MV-4-11 (cell line): ENCODE measurements around the gene GNLY.
"Not testable (repeated sequence)": the region's sequence is repeated elsewhere in the genome, so short reads cannot be mapped to it uniquely, and the experiment has no call there.

ENCODE experiments used
- DNase-seq: peaks from one replicate; lab custom pipeline; 2025; lab: John Stamatoyannopoulos, UW

The GNLY gene

GRCh38 chr2:85694052-85695025, at the start of gene GNLY:
GNLY (plus strand) TSS chr2:85694358; CDS start chr2:85694419, 61 bp downstream.
- peak; percentile 36 for DNase-seq

GRCh38 chr2:85644909-85645308, 49.2 kb upstream of the GNLY start:
- DNase-seq, result no peak

- DNase-seq, result no peak
Measured at GRCh38 chr2:85646166-85646565, 48.0 kb upstream of the GNLY start.

- peak; percentile 87 for DNase-seq
Measured at GRCh38 chr2:85647823-85648526, 46.2 kb upstream of the GNLY start.

- DNase-seq, result no peak
Measured at GRCh38 chr2:85648619-85649018, 45.5 kb upstream of the GNLY start.

- DNase-seq, result no peak
Measured at GRCh38 chr2:85649201-85650190, 44.7 kb upstream of the GNLY start.

GRCh38 chr2:85650456-85650855, 43.7 kb upstream of the GNLY start:
- DNase-seq, result no peak

GRCh38 chr2:85651097-85651496, 43.1 kb upstream of the GNLY start:
- DNase-seq, result no peak

GRCh38 chr2:85652056-85652455, 42.1 kb upstream of the GNLY start:
- DNase-seq, result no peak

GRCh38 chr2:85653996-85654395, 40.2 kb upstream of the GNLY start:
- peak; percentile 88 for DNase-seq

GRCh38 chr2:85655961-85656417, 38.2 kb upstream of the GNLY start:
- DNase-seq, result peak; percentile 41

GRCh38 chr2:85656468-85656867, 37.7 kb upstream of the GNLY start:
- DNase-seq, result no peak

- not testable (repeated sequence) for DNase-seq
Measured at GRCh38 chr2:85657399-85657798, 36.8 kb upstream of the GNLY start.

- no peak for DNase-seq
Measured at GRCh38 chr2:85659324-85659981, 34.7 kb upstream of the GNLY start.

GRCh38 chr2:85660301-85660700, 33.9 kb upstream of the GNLY start:
- DNase-seq, result not testable (repeated sequence)

- no peak for DNase-seq
Measured at GRCh38 chr2:85660725-85661124, 33.4 kb upstream of the GNLY start.

GRCh38 chr2:85661139-85661858, 32.9 kb upstream of the GNLY start:
- DNase-seq, result no peak

GRCh38 chr2:85662899-85663593, 31.1 kb upstream of the GNLY start:
- no peak for DNase-seq

GRCh38 chr2:85663594-85664565, 30.3 kb upstream of the GNLY start:
- no peak for DNase-seq
